Sigmoid colon (tissue), 7 donors: ENCODE measurements around the gene TSPAN1. TPM values are rescaled to one million over a fixed set of nuclear protein-coding genes. Genes with fewer than 3 reads are reported as not detected.
"Not testable (repeated sequence)": the region's sequence is repeated elsewhere in the genome, so short reads cannot be mapped to it uniquely, and the experiment has no call there.

Source experiments
- DNase-seq: peaks from one replicate; pipeline ENCODE4 v3.0.0-alpha.2; 2019
- H3K27ac ChIP-seq, 4 donors: fragments of 200-600 bp; sonication (generic); one replicate each; pipeline ENCODE4 v1.5.1; 2016 to 2019; ENCODE audit warnings: mild to moderate bottlenecking in 1 of 4
- H3K27me3 ChIP-seq, 3 donors: fragments of 200-600 bp; sonication (generic); one replicate each; pipeline ENCODE4 v1.5.1; 2019; ENCODE audit warnings: mild to moderate bottlenecking in 1 of 3
- H3K36me3 ChIP-seq, 4 donors: fragments of 200-600 bp; sonication (generic); one replicate each; pipeline ENCODE4 v1.5.1; 2016 to 2019
- H3K4me1 ChIP-seq, 4 donors: fragments of 200-600 bp; sonication (generic); one replicate each; pipeline ENCODE4 v1.5.1; 2017 to 2019
- H3K4me3 ChIP-seq, 4 donors: fragments of 200-600 bp; sonication (generic); one replicate each; pipeline ENCODE4 v1.5.1; 2017 to 2019; ENCODE audit warnings: mild to moderate bottlenecking in 2 of 4, moderate library complexity in 1 of 4
- H3K9me3 ChIP-seq, 4 donors: fragments of 200-600 bp in 3 of 4; sonication (generic) in 3 of 4; one replicate each; pipeline versions ENCODE4 v1.5.1 to v1.6.1; 2013 to 2019
- CTCF ChIP-seq, 4 experiments: fragments of 450-650 bp in 3 of 4; fragments of 200-600 bp in 1 of 4; IDR thresholded peaks; one replicate each; pipeline ENCODE4 v1.5.1; 2016 to 2019; ENCODE audit warnings: antibody characterized with exemption in 4 of 4, mild to moderate bottlenecking in 3 of 4, moderate library complexity in 2 of 4
- EP300 ChIP-seq, 4 donors: sonication (generic); formaldehyde crosslinking; IDR thresholded peaks; one replicate each; pipeline ENCODE4 v1.6.1; 2017; ENCODE audit warnings: antibody characterized with exemption in 4 of 4
- POLR2A ChIP-seq, 2 donors: fragments of 450-650 bp; IDR thresholded peaks; one replicate each; pipeline ENCODE4 v1.6.1; 2016; ENCODE audit warnings: antibody characterized with exemption in 2 of 2, mild to moderate bottlenecking in 2 of 2, moderate library complexity in 2 of 2
- POLR2AphosphoS5 ChIP-seq, 4 donors: sonication (generic); formaldehyde crosslinking; IDR thresholded peaks; one replicate each; pipeline ENCODE4 v1.6.1; 2017; ENCODE audit warnings: antibody characterized with exemption in 4 of 4
- WGBS, 2 donors: extraction: QIAGEN DNeasy Blood & Tissue Kit; methylation state at CpG; one replicate each; pipeline ENCODE4 v1.1.7; 2013; 5-methylcytosine and 5-hydroxymethylcytosine counted together
- intact Hi-C: fragments of 100-400 bp; cut with DNase I; formaldehyde crosslinking; loops from one replicate; pipeline ENCODE4 v1.15.1; 2023
- polyA plus RNA-seq, 3 donors: library from polyadenylated mRNA; stranded (reverse); fragments of 200-250 nt; gene quantifications; one replicate each; pipeline ENCODE4 v1.2.3, GENCODE V29; 2013
- small RNA-seq, 3 donors: library from RNA; depleted of rRNA; stranded (forward); fragments of <200 nt; gene quantifications; one replicate each; pipeline ENCODE3, GENCODE V24; 2016
- total RNA-seq, 4 donors: library from RNA; depleted of rRNA; stranded (reverse); fragments of >200 nt; gene quantifications; one replicate each; pipeline ENCODE4 v1.1.0, GENCODE V29; 2016
- donor health status: healthy with polysubstance abuse.
- donor health status: Bipolar disorder and iron deficiency.
- donor health status: healthy.

The TSPAN1 gene
- total and polyA plus RNA-seq, 7 donors, result 0.95 to 1,233 (median 8.9) TPM

DNA sequence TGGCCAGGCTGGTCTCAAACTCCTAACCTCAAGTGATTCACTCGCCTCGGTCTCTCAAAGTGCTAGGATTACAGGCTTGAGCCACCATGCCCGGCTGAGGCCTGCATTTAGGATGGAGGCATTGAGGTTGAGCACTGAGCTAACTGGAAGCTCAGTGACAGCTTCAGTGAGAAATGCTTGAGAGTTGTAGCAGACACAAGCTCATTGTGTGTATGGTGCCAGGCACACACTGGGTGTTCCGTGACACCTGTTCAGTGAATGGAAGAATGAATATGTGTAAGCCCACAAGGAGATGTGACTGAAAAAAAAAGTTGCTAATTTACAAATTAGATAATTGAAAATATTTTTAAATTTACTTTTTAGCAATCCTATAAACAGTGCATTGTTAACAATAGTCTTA is 50.1 kb downstream of the TSPAN1 start:
- Histone ChIP-seq H3K27me3 (no peaks in the 10 kb centered on the region), H3K27ac (no peak overlapping the region), H3K9me3 (no peaks in the 10 kb centered on the region), H3K4me3 (no peak overlapping the region), H3K36me3 (no peaks in the 10 kb centered on the region), H3K4me1 (peaks cover 0 to 9% (median 4%) of the 10 kb centered on the region in 4 donors)
- 90 to 91% methylated on average over 4 of the region's 4 CpGs for WGBS, 2 donors
- intact Hi-C loops, result no loop called here
- DNase-seq, result no peak
- TF ChIP-seq EP300 (IDR thresholded peaks at IDR 0.05) (no peak), POLR2AphosphoS5 (IDR thresholded peaks at IDR 0.05) (no peak), CTCF (IDR thresholded peaks at IDR 0.05) (no peak), POLR2A (IDR thresholded peaks at IDR 0.05) (no peak)

DNA sequence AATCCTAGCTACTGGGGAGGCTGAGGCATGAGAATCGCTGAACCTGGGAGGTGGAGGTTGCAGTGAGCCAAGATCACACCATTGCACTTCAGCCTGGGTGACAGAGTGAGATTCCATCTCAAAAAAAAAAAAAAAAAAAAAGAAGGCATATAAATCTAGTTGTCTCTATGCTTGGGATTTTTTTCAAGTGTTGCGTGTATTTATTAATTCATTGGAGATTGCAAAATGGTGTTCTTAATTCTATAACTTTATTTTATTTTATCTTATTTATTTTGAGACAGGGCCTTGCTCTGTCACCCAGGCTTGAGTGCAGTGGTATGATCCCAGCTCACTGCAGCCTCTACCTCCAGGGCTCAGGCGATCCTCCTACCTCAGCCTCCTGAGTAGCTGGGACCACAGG is 56.3 kb downstream of the TSPAN1 start:
- H3K27me3 ChIP-seq, H3K9me3 ChIP-seq, DNase-seq, intact Hi-C loops, H3K36me3 ChIP-seq, H3K27ac ChIP-seq, H3K4me3 ChIP-seq, H3K4me1 ChIP-seq: not testable (repeated sequence)
- 92 to 96% methylated on average over 3 of the region's 3 CpGs for WGBS, 2 donors

Small RNA genes lying within 50 kb of the gene (small RNA-seq; reads per million reads assigned to genes)
- gene AL672043.1, result 0 reads per million in 3 donors

Other genes with a start within 250 kb of the TSPAN1 start
- 10 to 100 TPM in 2 of 4 donors, 1 to 10 TPM in 2; 6.2 to 11.6 (median 9.4) TPM for gene PIK3R3, start 42.5 kb upstream of the TSPAN1 start, total RNA-seq
- gene PIK3R3, start 42.5 kb upstream of the TSPAN1 start, polyA plus RNA-seq, result 1 to 10 TPM; 2.4 to 7.0 (median 3.9) TPM
- gene P3R3URF, start 1.4 kb downstream of the TSPAN1 start, total RNA-seq, result not detected
- not detected for gene P3R3URF, start 1.4 kb downstream of the TSPAN1 start, polyA plus RNA-seq
- 10 to 100 TPM; 29.9 to 37.4 (median 33.5) TPM for gene POMGNT1, start 23.3 kb downstream of the TSPAN1 start, total RNA-seq
- 10 to 100 TPM in 1 of 3 donors, 1 to 10 TPM in 2; 5.5 to 19.8 (median 9.0) TPM for gene POMGNT1, start 23.3 kb downstream of the TSPAN1 start, polyA plus RNA-seq
- 10 to 100 TPM in 1 of 4 donors, 1 to 10 TPM in 3; 3.0 to 10.8 (median 9.2) TPM for gene LURAP1, start 28.2 kb downstream of the TSPAN1 start, total RNA-seq
- gene LURAP1, start 28.2 kb downstream of the TSPAN1 start, polyA plus RNA-seq, result under 1 TPM in 2 of 3 donors, not detected in 1; 0.60 to 0.95 TPM
- not detected for gene RAD54L, start 72.7 kb downstream of the TSPAN1 start, total RNA-seq
- 10 to 100 TPM in 1 of 3 donors, 1 to 10 TPM in 1, not detected in 1; 1.4 to 11.2 TPM for gene RAD54L, start 72.7 kb downstream of the TSPAN1 start, polyA plus RNA-seq
- gene LRRC41, start 128.5 kb downstream of the TSPAN1 start, total RNA-seq, result 10 to 100 TPM; 55.1 to 65.2 (median 64.3) TPM
- 10 to 100 TPM; 21.0 to 36.0 (median 28.0) TPM for gene LRRC41, start 128.5 kb downstream of the TSPAN1 start, polyA plus RNA-seq
- gene UQCRH, start 128.6 kb downstream of the TSPAN1 start, total RNA-seq, result 100 to 1,000 TPM; 414 to 610 (median 491) TPM
- 1,000 to 10,000 TPM in 2 of 3 donors, 100 to 1,000 TPM in 1; 786 to 1,339 (median 1,078) TPM for gene UQCRH, start 128.6 kb downstream of the TSPAN1 start, polyA plus RNA-seq
- gene NSUN4, start 165.7 kb downstream of the TSPAN1 start, total RNA-seq, result 10 to 100 TPM; 11.4 to 18.6 (median 15.0) TPM
- gene NSUN4, start 165.7 kb downstream of the TSPAN1 start, polyA plus RNA-seq, result 10 to 100 TPM in 2 of 3 donors, 1 to 10 TPM in 1; 7.2 to 14.3 (median 10.6) TPM
- gene FAAH, start 219.2 kb downstream of the TSPAN1 start, total RNA-seq, result 10 to 100 TPM in 3 of 4 donors, 1 to 10 TPM in 1; 5.4 to 17.9 (median 13.5) TPM
- 10 to 100 TPM in 1 of 3 donors, 1 to 10 TPM in 2; 7.2 to 48.1 (median 7.8) TPM for gene FAAH, start 219.2 kb downstream of the TSPAN1 start, polyA plus RNA-seq